HUES64 (cell line): ENCODE results near the gene AADACL3.
A peak's percentile ranks its signal among the peaks of the same experiment; 100 is the strongest.
"Not testable (repeated sequence)": the region's sequence is repeated elsewhere in the genome, so short reads cannot be mapped to it uniquely, and the experiment has no call there.

Source experiments
- H3K27ac ChIP-seq: 2 replicates; pipeline ENCODE4 v1.7.0; 2013; ENCODE audit warnings: low read depth, low read length, inconsistent platforms
- H3K27me3 ChIP-seq: 2 replicates; pipeline ENCODE4 v1.6.1; 2013; ENCODE audit warnings: mild to moderate bottlenecking, low read length; ENCODE audit not compliant: insufficient read depth
- H3K36me3 ChIP-seq: 2 replicates; pipeline ENCODE4 v1.6.1; 2013; ENCODE audit warnings: mild to moderate bottlenecking, low read length; ENCODE audit not compliant: insufficient read depth
- H3K4me1 ChIP-seq: 2 replicates; pipeline ENCODE4 v1.6.1; 2013; ENCODE audit warnings: mild to moderate bottlenecking, low read length, moderate library complexity; ENCODE audit not compliant: insufficient read depth
- H3K4me3 ChIP-seq: 2 replicates; pipeline ENCODE4 v1.5.1; 2013; ENCODE audit warnings: mild to moderate bottlenecking, low read length, moderate library complexity
- H3K9ac ChIP-seq: 2 replicates; pipeline ENCODE4 v1.6.1; 2013; ENCODE audit warnings: mild to moderate bottlenecking, low read depth, low read length
- H3K9me3 ChIP-seq: 2 replicates; pipeline ENCODE4 v1.6.1; 2013; ENCODE audit warnings: low read depth, low read length; ENCODE audit not compliant: insufficient read depth
- WGBS: fragments of 150-250, 120-280 bp; methylation state at CpG from one replicate; pipeline ENCODE4 v1.1.7; 2013; ENCODE audit warnings: missing lambda C conversion rate; 5-methylcytosine and 5-hydroxymethylcytosine counted together

Gene AADACL3

DNA sequence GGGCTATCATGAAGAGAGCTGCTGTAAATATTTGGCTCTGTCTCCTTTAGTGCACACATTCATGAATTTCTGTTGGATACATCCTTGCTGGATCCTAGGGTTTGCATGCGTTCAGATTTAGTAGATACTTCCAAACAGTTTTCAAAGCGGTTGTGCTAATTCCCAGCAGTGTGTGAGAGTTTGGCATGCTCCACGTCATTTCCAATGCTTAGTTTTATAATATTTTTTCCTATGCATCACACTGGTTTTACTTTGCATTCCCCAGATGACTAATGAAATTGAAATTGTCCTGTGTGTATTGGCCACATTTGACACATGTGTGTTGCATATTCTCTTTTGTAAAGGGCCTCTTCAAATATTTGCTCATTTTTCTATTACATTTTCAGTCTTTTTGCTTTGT, 18.5 kb upstream of the AADACL3 start:
- Histone ChIP-seq H3K9ac (no peak overlapping the region), H3K9me3 (0 out of 2 replicates have a peak, but pooled peaks cover 4% of the 10 kb centered on the region), H3K36me3 (no peaks in the 10 kb centered on the region), H3K4me1 (no peaks in the 10 kb centered on the region), H3K4me3 (no peak overlapping the region), H3K27ac (no peak overlapping the region), H3K27me3 (no peaks in the 10 kb centered on the region)
- 96% methylated on average over 3 of the region's 3 CpGs for WGBS

DNA sequence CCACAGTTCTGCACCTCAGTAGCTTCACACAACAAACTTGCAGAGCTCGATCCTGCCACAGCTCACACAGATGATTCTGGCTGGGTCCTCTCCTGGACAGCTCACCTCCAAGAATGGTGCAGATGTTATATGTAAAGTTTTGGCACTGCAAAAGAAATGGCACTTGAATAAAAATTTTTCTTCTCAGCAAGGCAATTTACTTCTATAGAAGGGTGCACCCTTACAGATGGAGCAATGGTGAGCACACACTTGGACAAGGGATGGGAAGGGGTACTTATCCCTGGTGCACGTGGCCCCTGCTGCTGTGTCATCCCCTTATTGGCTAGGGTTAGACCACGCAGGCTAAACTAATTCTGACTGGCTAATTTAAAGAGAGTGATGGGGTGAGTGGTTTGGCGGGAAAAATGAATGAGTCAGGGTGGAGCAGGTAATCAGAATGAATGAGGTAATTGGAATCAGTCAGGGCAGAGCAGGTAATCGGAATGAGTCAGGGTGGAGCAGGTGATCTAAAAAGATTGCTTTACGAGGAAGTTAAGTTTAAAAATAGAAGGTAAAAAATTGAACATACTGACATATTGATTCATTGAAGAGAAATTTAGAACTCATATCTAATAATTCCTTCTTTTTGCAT, 12.0 kb upstream of the AADACL3 start:
- WGBS = 94% methylated on average over 6 of the region's 6 CpGs
- H3K9me3 ChIP-seq = peaks cover 18% of the 10 kb centered on the region; the same call in 1 of the 2 replicates
- no peaks in the 10 kb centered on the region for H3K36me3 ChIP-seq
- H3K4me1 ChIP-seq = no peaks in the 10 kb centered on the region
- no peak overlapping the region for H3K27ac ChIP-seq
- H3K4me3 ChIP-seq = no peak overlapping the region
- no peaks in the 10 kb centered on the region for H3K27me3 ChIP-seq
- H3K9ac ChIP-seq = no peak overlapping the region

DNA sequence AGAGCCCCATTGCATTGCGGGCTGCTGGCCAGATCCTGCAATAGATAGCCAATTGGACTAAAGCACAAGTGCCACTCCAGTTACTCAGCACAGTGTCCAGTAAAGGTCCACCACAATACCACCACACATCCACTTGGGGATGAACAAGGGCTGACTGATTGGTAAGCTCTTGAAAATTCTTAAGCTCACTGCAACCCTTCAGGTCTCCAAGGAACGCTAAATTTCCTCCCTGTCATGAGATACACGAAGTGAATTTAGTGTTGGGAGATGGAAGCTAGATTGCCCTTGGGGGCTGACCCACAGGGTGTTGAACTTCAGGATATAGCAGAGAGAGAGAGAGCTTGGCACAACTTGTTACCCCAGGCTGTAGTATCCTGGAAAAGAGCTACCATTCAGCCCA, 9.8 kb upstream of the AADACL3 start:
- no peaks in the 10 kb centered on the region for H3K27me3 ChIP-seq
- peaks cover 14% of the 10 kb centered on the region; the same call in 1 of the 2 replicates for H3K9me3 ChIP-seq
- no peaks in the 10 kb centered on the region for H3K36me3 ChIP-seq
- H3K27ac ChIP-seq = no peak overlapping the region
- H3K9ac ChIP-seq = no peak overlapping the region
- WGBS = 89% methylated on average over 3 of the region's 3 CpGs
- H3K4me1 ChIP-seq = no peaks in the 10 kb centered on the region
- no peak overlapping the region for H3K4me3 ChIP-seq

DNA sequence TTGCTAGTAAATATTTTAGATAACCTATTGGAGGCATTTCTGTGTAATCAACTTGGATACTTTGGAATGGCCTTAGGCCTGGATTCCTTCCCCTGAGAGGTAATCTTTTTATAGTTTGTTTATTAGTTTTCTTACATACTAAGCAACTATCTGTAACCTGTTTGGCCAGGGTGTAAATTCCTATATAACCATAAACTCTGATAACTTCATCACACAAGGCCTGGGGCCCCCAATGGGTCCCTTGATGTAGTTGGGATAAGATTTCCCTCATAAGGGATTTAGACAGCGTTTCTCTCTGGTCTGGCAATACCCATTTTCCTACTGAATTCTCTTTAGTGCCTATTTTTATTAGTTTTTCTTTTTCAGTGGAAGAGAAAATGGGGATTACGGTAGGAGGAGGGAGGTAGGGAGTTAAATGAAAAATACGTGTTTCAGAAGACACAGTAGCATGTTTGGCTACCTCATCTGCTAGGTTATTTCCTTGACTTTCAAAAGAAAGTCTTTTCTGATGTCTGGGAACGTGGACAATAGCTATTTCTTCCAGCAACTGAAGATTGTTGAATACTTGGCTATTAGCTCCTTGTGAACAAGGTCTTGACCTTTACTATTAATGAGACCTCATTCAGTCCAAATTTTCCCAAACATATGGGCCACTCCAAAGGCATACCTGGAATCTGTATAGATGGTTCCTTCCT, 7.4 kb upstream of the AADACL3 start:
- no peaks in the 10 kb centered on the region for H3K27me3 ChIP-seq
- H3K27ac ChIP-seq = no peak overlapping the region
- H3K36me3 ChIP-seq = no peaks in the 10 kb centered on the region
- peaks cover 19% of the 10 kb centered on the region for H3K4me1 ChIP-seq
- H3K9me3 ChIP-seq = peaks cover 9% of the 10 kb centered on the region; the same call in 1 of the 2 replicates
- H3K9ac ChIP-seq = no peak overlapping the region
- H3K4me3 ChIP-seq = no peak overlapping the region
- WGBS = 93% methylated on average over 3 of the region's 4 CpGs

DNA sequence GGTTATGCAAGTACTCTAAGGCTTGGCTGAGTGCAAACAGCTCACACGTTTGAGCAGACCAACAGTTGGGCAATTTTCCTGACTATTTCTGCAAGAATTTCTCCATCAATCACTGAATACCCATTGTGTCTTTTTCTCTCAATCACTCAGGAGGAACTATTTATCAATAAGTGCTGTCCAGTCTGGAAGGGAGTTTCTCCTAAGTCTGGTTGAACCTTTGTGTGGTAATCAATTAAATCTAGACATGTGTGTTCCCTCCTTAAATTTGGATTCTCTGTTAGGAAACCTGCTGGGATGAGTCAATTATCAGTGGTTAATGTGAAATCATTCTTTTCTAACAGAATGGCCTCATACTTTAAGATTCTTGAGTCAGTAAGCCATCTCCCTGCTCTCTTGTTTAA, 6.8 kb upstream of the AADACL3 start:
- H3K27ac ChIP-seq = no peak overlapping the region
- 83% methylated on average over 1 of the region's 1 CpG for WGBS
- H3K9ac ChIP-seq = no peak overlapping the region

DNA sequence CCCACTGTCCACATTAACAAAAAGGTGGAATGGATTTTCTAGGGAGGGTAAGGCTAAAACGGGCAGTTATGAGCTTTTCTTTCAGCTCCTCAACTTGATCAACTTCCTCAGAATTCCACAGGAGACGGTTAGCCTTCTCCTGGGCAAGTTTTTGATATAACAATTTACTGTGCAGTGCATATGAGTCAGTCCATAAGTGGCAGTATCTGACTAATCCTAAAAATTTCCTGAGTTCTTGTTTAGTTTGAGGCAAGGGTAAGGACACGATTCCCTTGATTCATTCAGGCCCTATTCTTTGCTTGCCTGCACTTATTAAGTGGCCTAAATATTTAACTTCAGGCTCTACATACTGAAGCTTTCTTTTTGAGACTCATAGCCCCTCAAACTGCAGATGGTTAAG, 6.2 kb upstream of the AADACL3 start:
- Histone ChIP-seq H3K27me3 (no peaks in the 10 kb centered on the region), H3K4me3 (no peak overlapping the region), H3K9me3 (peaks cover under 1% of the 10 kb centered on the region; the same call in 1 of the 2 replicates), H3K36me3 (no peaks in the 10 kb centered on the region), H3K4me1 (peaks cover 27% of the 10 kb centered on the region), H3K27ac (no peak overlapping the region), H3K9ac (no peak overlapping the region)
- WGBS = 93% methylated on average over 3 of the region's 3 CpGs

More for the DNA sequence above, 6.8 kb upstream of the AADACL3 start:
- Histone ChIP-seq H3K36me3 (no peaks in the 10 kb centered on the region), H3K9me3 (peaks cover 4% of the 10 kb centered on the region; the same call in 1 of the 2 replicates), H3K4me3 (no peak overlapping the region), H3K4me1 (peaks cover 22% of the 10 kb centered on the region), H3K27me3 (no peaks in the 10 kb centered on the region)

DNA sequence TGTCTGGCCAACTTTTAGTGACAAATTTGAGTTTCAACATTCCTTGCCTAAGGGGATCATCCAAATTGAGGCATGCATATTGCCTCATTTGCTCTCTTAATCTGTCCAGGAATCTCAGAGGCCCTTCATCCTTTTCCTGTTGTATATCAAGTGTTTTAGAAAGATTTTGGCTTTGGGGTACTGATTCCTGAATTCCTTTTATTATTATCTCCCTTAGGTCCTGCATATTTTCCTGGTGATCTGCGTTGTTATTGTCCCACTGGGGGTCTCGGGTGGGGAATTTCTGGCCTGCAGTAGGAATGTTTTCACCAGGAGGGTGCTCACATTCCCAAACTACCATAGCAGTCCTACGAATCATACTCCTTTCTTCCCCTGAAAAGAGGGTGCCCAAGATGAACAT, 4.4 kb upstream of the AADACL3 start:
- H3K9ac ChIP-seq = no peak overlapping the region
- 83% methylated on average over 3 of the region's 3 CpGs for WGBS

DNA sequence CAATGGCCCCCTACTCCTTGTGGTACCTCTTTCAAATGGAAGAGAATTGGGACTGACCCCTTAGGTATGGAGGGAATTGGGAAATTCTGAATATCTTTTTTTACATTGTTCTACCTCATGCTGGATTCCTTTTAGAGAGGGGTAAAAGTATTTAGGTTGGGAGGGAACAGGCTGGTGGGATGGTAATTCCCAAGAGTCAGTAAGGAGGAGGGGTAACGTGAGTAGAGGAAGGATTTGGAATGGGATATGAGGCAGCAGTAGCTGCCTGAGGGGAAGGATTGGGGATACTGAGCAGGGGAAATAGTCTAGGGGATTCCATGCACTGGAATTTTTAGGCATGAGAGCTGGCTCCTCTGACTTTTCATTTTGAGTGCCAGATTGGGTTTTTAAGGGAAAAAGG, 3.8 kb upstream of the AADACL3 start:
- no peak overlapping the region for H3K4me3 ChIP-seq
- H3K36me3 ChIP-seq = no peaks in the 10 kb centered on the region
- no peak overlapping the region for H3K27ac ChIP-seq
- no peak overlapping the region for H3K9ac ChIP-seq
- no peaks in the 10 kb centered on the region for H3K27me3 ChIP-seq
- peaks cover 50% of the 10 kb centered on the region for H3K4me1 ChIP-seq
- H3K9me3 ChIP-seq = no peaks in the 10 kb centered on the region
- 65% methylated on average over 1 of the region's 1 CpG for WGBS

More for the DNA sequence above, 4.4 kb upstream of the AADACL3 start:
- no peaks in the 10 kb centered on the region for H3K36me3 ChIP-seq
- H3K4me3 ChIP-seq = no peak overlapping the region
- H3K27me3 ChIP-seq = no peaks in the 10 kb centered on the region
- no peaks in the 10 kb centered on the region for H3K9me3 ChIP-seq
- H3K4me1 ChIP-seq = peaks cover 44% of the 10 kb centered on the region
- H3K27ac ChIP-seq = no peak overlapping the region

DNA sequence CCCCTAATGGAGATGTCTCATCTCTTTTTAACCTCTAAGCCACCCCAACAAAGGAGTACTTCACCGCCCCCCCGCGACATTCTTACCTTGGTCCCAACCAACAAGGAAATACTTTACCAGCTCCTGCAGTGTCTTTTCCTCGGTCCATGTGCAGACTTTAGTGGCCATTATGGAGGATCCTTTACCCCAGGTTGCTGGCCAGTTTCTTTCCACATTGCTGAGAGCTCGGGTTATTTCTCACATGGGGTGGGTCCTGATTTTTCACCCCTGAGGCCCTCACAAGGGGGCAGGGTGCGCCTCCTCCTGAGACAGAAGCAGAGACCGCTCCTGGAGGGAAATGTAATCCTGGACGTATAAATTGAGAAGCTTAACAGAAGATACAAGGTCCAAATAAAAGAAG, 3.0 kb upstream of the AADACL3 start:
- peak overlapping the region; percentile 48; the same call in 1 of the 2 replicates for H3K27ac ChIP-seq
- H3K36me3 ChIP-seq = no peaks in the 10 kb centered on the region
- H3K27me3 ChIP-seq = no peaks in the 10 kb centered on the region
- H3K9me3 ChIP-seq = no peaks in the 10 kb centered on the region
- WGBS = 85% methylated on average over 8 of the region's 8 CpGs
- peaks cover 58% of the 10 kb centered on the region for H3K4me1 ChIP-seq
- no peak overlapping the region for H3K4me3 ChIP-seq
- H3K9ac ChIP-seq = peak overlapping the region; percentile 48

DNA sequence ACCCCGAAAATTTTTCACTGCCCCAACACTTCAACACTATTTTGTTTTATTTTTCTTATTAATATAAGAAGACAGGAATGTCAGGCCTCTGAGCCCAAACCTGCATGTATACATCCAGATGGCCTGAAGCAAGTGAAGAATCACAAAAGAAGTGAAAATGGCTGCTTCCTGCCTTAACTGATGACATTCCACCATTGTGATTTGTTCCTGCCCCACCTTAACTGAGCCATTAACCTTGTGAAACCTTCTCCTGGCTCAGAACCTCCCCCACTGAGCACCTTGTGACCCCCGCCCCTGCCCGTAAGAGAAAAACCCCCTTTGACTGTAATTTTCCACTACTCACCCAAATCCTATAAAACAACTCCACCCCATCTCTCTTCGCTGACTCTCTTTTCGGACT, 2.3 kb upstream of the AADACL3 start:
- peaks cover 59% of the 10 kb centered on the region for H3K4me1 ChIP-seq
- 60% methylated on average over 5 of the region's 5 CpGs for WGBS
- not testable (repeated sequence) for H3K9me3 ChIP-seq, H3K9ac ChIP-seq, H3K36me3 ChIP-seq, H3K27ac ChIP-seq, H3K4me3 ChIP-seq, H3K27me3 ChIP-seq

DNA sequence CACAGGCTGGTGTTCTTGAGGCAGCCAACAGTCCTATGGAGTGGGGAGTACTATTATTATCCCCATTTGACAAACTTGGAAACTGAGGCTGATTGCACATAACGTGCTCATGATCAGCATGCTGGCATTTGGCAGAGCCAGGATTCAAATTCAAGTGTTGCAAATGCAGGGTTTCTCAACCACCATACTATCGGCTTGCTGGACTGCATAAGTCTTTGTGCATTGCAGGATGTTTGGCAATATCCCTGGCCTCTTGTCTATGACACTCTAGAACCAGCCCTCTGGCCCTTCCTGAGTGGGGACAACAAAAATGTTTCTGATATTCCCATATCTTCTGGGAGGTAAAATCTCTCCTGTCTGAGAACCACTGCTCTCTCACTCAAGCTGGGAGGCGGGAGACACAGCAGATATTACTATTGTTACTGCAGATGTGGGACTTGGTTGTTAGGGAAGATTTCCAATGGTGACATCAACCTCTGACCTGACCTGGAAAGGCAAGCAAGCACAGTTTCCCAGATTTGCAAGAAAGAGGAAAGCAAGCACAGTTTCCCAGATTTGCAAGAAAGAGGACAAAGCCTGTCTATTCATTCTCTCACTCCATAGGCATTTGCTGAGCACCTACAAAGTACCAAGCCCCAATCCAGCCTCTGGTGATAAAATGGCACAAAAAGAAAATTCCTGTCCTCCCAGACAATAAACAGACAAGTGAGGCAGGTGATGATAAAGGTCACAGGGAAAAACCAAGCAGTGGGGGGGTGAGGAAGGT, 1.0 kb upstream of the AADACL3 start:
- WGBS = 84% methylated on average over 3 of the region's 3 CpGs
- H3K9ac ChIP-seq = no peak overlapping the region
- no peaks in the 10 kb centered on the region for H3K9me3 ChIP-seq
- no peaks in the 10 kb centered on the region for H3K36me3 ChIP-seq
- H3K27me3 ChIP-seq = no peaks in the 10 kb centered on the region
- peak overlapping the region; percentile 5; the same call in 1 of the 2 replicates for H3K27ac ChIP-seq
- no peak overlapping the region for H3K4me3 ChIP-seq
- peaks cover 59% of the 10 kb centered on the region for H3K4me1 ChIP-seq
